ENCODE data around the gene NAV1. TPM values are rescaled to one million over a fixed set of nuclear protein-coding genes. Genes with fewer than 3 reads are reported as not detected.

The NAV1 gene
- total and polyA plus RNA-seq, 2 of the 8 experiments (the other 6 are each of a cell fraction or from before 2014, with no cell fraction given), result 9.9 to 42.7 TPM

DNA sequence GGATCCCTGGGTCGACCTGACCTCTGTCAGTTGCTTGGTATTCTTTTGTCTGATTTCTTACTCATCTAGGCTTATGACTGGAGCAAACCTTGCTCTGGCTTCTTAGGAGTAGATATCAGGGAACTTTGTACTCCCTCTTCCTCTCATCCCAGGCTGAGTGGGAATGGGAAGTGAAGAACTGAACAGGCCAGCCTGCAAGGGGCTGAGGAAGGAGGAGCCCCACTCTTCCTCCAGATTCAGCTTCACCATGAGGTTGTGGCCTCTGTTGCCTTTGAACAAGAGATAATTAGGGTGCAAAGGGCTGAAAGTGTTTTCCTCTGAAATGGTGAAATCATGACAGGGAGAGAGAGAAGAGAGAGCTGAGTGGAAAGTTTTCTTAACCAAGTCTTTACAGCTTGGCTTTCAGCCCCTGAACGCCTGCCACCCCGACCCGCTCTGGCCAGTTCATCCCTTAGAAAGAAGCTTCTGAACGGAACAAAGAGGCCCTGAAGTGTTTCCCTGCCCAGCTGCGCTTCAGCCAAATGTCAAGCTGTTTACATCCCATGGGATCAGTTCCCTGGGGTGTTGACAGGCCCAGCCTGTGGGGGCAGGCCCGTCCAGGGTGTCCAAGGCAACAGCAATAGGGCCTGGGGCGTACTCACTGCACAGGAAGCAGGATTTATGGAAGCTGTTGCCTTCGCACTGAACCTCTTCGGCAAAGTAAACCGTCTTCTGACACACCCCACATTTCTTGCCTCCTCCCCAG is 43.2 kb upstream of the NAV1 start:
- no peak overlapping the region for H2BK5ac ChIP-seq (ENCODE audit: low read depth, low read length)
- ChIA-PET POLR2A (ENCODE audit: partially characterized antibody) (interaction anchor here (1.0 to 1.6 kb wide), 3 partner anchors 9 to 14 kb away, joined by 3 to 4 read pairs (median 3); no protein-coding TSS in a partner anchor), CTCF (ENCODE audit: partially characterized antibody) (interaction anchor here (1.1 to 27.5 kb wide), 10 partner anchors 8 to 214 kb away, joined by 3 to 929 read pairs (median 6); partner anchors contain the start of genes CSRP1 and NAV1)
- no peak overlapping the region for H3K14ac ChIP-seq (ENCODE audit: insufficient read length)
- H3K79me1 ChIP-seq (ENCODE audit: low read depth, low read length), result no peaks in the 10 kb centered on the region
- no peak overlapping the region for H3K56ac ChIP-seq (replicated peaks; ENCODE audit: insufficient read length, low read depth, low read length)
- no peak overlapping the region for H2BK12ac ChIP-seq (ENCODE audit: low read depth, low read length)
- no peak overlapping the region for H2BK20ac ChIP-seq (ENCODE audit: low read length)
- no peak overlapping the region for H4K8ac ChIP-seq (ENCODE audit: extremely low read depth, insufficient read depth, low read length)
- no peaks in the 10 kb centered on the region for H3K27me3 ChIP-seq (replicated peaks in 1 of 4; ENCODE audit: control insufficient read depth in 3 of 4, extremely low read depth in 1 of 4, insufficient read depth in 3 of 4, low read length in 3 of 4)
- no peaks in the 10 kb centered on the region for H3K36me3 ChIP-seq (ENCODE audit: control insufficient read depth in 2 of 4, insufficient read depth in 4 of 4, low read length in 3 of 4)
- H2BK15ac ChIP-seq (ENCODE audit: low read length), result no peak overlapping the region
- no peak overlapping the region for H3K23ac ChIP-seq (ENCODE audit: insufficient read length)
- no peak overlapping the region for H2BK120ac ChIP-seq (replicated peaks; ENCODE audit: low read depth, low read length)
- no peak overlapping the region for H3K4me2 ChIP-seq (ENCODE audit: insufficient read depth in 1 of 2, low read depth in 2 of 2, low read length in 2 of 2)
- no peak overlapping the region for H4K91ac ChIP-seq (replicated peaks; ENCODE audit: insufficient read length, low read length)
- H2AFZ ChIP-seq (ENCODE audit: low read length), result no peak overlapping the region
- no peak overlapping the region for H3K9ac ChIP-seq (replicated peaks in 1 of 4; ENCODE audit: extremely low read depth in 1 of 4, low read depth in 3 of 4, low read length in 3 of 4)
- H3K27ac ChIP-seq (ENCODE audit: low read depth, low read length), result no peak overlapping the region; the same call in 1 of the 2 replicates
- WGBS, 2 experiments (ENCODE audit: extremely low coverage in 1 of 2, insufficient coverage in 1 of 2, insufficient read length in 1 of 2, insufficient replicate concordance in 2 of 2, low coverage in 1 of 2, low lambda C conversion rate in 2 of 2, missing lambda C conversion rate in 1 of 2), result 78% methylated on average over 11 of the region's 11 CpGs; no CpG with 5 or more reads in 1 of the 2 experiments
- no peak overlapping the region for H3K4me3 ChIP-seq (ENCODE audit: extremely low read depth in 1 of 4, insufficient read depth in 2 of 4, low read depth in 3 of 4, low read length in 4 of 4)
- H3K4me1 ChIP-seq (replicated peaks in 1 of 4; ENCODE audit: control insufficient read depth in 3 of 4, insufficient read depth in 4 of 4, low read length in 3 of 4), result peaks cover under 1 to 10% (median 6%) of the 10 kb centered on the region in 4 experiments
- FAIRE-seq, result no peak
- H3K23me2 ChIP-seq (ENCODE audit: low read depth, low read length), result no peaks in the 10 kb centered on the region; the same call in 1 of the 2 replicates
- no peak for DNase-seq (ENCODE audit: low read depth in 1 of 2, low spot score in 2 of 2)
- no peaks in the 10 kb centered on the region for H4K20me1 ChIP-seq (replicated peaks in 1 of 2; ENCODE audit: control insufficient read depth in 1 of 2, insufficient read depth in 2 of 2, low read length in 2 of 2)
- no peak overlapping the region for H3K4ac ChIP-seq (replicated peaks; ENCODE audit: insufficient read length, low read depth, low read length)
- H3K79me2 ChIP-seq (ENCODE audit: control insufficient read depth in 1 of 2, insufficient read depth in 2 of 2, low read length in 2 of 2), result no peaks in the 10 kb centered on the region
- H2AK5ac ChIP-seq (ENCODE audit: low read depth, low read length), result no peak overlapping the region
- no peak overlapping the region; the same call in 1 of the 2 replicates for H3K18ac ChIP-seq (ENCODE audit: extremely low read depth, low read length)
- no peak overlapping the region for H4K5ac ChIP-seq (ENCODE audit: insufficient read length, low read depth, low read length)
- H3K9me3 ChIP-seq (ENCODE audit: insufficient read depth in 2 of 2, low read depth in 1 of 2, low read length in 1 of 2), result no peaks in the 10 kb centered on the region
- TF ChIP-seq, protein P1, sequence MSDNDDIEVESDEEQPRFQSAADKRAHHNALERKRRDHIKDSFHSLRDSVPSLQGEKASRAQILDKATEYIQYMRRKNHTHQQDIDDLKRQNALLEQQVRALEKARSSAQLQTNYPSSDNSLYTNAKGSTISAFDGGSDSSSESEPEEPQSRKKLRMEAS (IDR thresholded peaks at IDR 0.05), result no peak
- TF ChIP-seq RXRA (IDR thresholded peaks at IDR 0.05; ENCODE audit: insufficient read depth, low read depth, low read length) (no peak), SP1 (IDR thresholded peaks at IDR 0.05; ENCODE audit: low read depth, low read length) (no peak), FOSL1 (IDR thresholded peaks at IDR 0.05; ENCODE audit: insufficient read depth, low read depth, low read length) (no peak), NRF1 (IDR thresholded peaks at IDR 0.05; ENCODE audit: low read depth, low read length) (no peak), POLR2AphosphoS5 (IDR thresholded peaks at IDR 0.05; ENCODE audit: low read depth, low read length) (no peak), BRCA1 (IDR thresholded peaks at IDR 0.05; ENCODE audit: low read depth, low read length) (no peak)

Measured in H1 (cell line).